Measurements from ENCODE around the gene SMIM5. TPM values are rescaled to one million over a fixed set of nuclear protein-coding genes. Genes with fewer than 3 reads are reported as not detected.

Gene SMIM5
- total and polyA plus RNA-seq, 2 of the 13 experiments (the other 11 are each of a cell fraction or from before 2014, with no cell fraction given), result not detected

GRCh38 chr17:75633486-75634375 is 497 bp downstream of the SMIM5 start (continued):
- TF ChIP-seq HBP1 (CRISPR knock-in tag; IDR thresholded peaks at IDR 0.05; ENCODE audit: low read depth) (0 out of 2 replicates have a peak, but pooled peaks have one; percentile 18), ZSCAN12 (CRISPR knock-in tag; IDR thresholded peaks at IDR 0.05) (no peak), MNT (IDR thresholded peaks at IDR 0.05) (0 out of 2 replicates have a peak, but pooled peaks have one; percentile 16), ZBTB3 (CRISPR knock-in tag; IDR thresholded peaks at IDR 0.05; ENCODE audit: borderline replicate concordance, low read depth) (no peak), ARHGAP35 (CRISPR knock-in tag; IDR thresholded peaks at IDR 0.05; ENCODE audit: borderline replicate concordance) (no peak), XRCC5 (optimal IDR thresholded peaks at IDR 0.05; ENCODE audit: low read length) (peak; percentile 96), BCL3 (CRISPR knock-in tag; IDR thresholded peaks at IDR 0.05) (peak; percentile 56; the same call in 1 of the 2 replicates), HNRNPH1 (optimal IDR thresholded peaks at IDR 0.05; ENCODE audit: low read depth, low read length) (peak; percentile 24), ZNF670 (CRISPR knock-in tag; IDR thresholded peaks at IDR 0.05; ENCODE audit: borderline replicate concordance) (no peak), TARDBP (CRISPR knock-in tag; IDR thresholded peaks at IDR 0.05) (0 out of 2 replicates have a peak, but pooled peaks have one; percentile 31), ZNF142 (CRISPR knock-in tag; IDR thresholded peaks at IDR 0.05) (0 out of 2 replicates have a peak, but pooled peaks have one; percentile 39), ZNF496 (CRISPR knock-in tag; IDR thresholded peaks at IDR 0.05; ENCODE audit: insufficient replicate concordance) (no peak), GATAD2A (CRISPR knock-in tag; IDR thresholded peaks at IDR 0.05) (0 out of 2 replicates have a peak, but pooled peaks have one; percentile 45), ZNF567 (CRISPR knock-in tag; IDR thresholded peaks at IDR 0.05; ENCODE audit: borderline replicate concordance) (0 out of 2 replicates have a peak, but pooled peaks have one; percentile 48), IKZF4 (CRISPR knock-in tag; IDR thresholded peaks at IDR 0.05; ENCODE audit: borderline replicate concordance, low read depth, not compliant biosample characterization) (peak; percentile 43), ZNF160 (CRISPR knock-in tag; IDR thresholded peaks at IDR 0.05) (0 out of 2 replicates have a peak, but pooled peaks have one; percentile 37), TEAD3 (CRISPR knock-in tag; optimal IDR thresholded peaks at IDR 0.05; ENCODE audit: borderline replicate concordance) (peak; percentile 37)

Data from HepG2 (cell line).